ENCODE data around the gene LPAR2.

GRCh38 chr19:19670070-19670551, 42.1 kb upstream of the LPAR2 start:
- TF ChIP-seq EZH2 (optimal IDR thresholded peaks at IDR 0.05; ENCODE audit: low read depth, low read length) (no peak), CTCF (IDR thresholded peaks at IDR 0.05; ENCODE audit: low read length) (no peak)

Data from MM.1S (cell line).